ENCODE data around the gene UBXN1.
"Not testable (repeated sequence)": the region's sequence is repeated elsewhere in the genome, so short reads cannot be mapped to it uniquely, and the experiment has no call there.

The UBXN1 gene

DNA sequence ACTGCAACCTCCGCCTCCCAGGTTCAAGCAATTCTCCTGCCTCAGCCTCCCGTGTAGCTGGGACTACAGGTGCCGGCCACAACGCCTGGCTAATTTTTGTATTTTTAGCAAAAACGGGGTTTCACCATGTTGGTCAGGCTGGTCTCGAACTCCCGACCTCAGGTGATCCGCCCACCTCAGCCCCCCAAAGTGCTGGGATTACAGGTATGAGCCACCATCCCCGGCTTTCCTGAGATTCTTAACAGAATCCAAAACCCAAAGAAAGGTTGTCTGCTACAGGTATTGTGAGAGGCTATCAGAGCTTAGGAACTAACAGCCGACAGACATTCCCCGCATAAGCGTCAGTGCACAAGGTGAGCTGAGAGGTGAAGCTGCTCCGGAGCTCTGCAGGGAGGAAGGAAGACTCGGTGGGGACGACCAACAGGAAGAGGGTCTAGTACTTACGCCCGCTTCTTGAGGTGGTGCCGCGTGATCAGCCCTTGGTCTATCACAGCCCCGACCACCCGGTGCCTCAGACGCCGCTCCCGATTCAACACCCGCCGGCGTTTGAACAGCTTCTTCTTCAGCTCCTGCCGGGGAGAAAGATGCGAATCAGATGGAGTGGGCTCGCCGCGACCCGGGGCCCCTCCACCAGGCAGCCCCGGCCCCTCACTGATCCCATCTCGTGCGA, 14.3 kb downstream of the UBXN1 start:
- H3K27me3 ChIP-seq = no peaks in the 10 kb centered on the region
- peak overlapping the region; percentile 90 for H3K27ac ChIP-seq
- H3K9me3 ChIP-seq = no peaks in the 10 kb centered on the region

DNA sequence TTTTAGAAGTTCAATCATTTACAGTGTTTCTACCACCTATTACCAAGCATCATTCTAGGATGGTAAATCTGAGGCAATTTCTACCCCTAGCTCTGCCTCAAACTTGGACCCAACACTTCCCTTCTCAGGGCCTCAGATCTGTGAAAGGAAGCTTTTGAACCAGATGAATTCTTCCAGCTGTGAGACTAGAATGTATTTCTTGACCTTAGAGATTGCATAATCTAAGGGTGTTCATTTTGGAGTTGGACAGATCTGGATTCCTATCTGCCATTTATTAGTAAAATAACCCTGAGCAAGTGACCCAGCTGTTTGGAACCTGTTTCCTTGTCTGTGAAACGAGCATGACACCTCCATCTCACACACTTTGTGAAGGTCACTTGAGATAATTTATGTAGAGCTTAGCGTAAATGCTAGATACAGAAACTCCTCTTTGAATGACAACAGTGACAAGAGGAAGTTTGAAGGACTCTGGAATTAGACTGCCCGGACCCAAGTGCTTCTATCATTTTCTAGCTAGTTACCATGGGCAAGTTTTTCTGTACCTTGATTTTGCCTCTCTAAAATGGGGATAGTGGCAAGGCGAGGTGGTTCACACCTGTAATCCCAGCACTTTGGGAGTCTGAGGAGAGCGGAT, 22.0 kb downstream of the UBXN1 start:
- TF ChIP-seq, protein P1, sequence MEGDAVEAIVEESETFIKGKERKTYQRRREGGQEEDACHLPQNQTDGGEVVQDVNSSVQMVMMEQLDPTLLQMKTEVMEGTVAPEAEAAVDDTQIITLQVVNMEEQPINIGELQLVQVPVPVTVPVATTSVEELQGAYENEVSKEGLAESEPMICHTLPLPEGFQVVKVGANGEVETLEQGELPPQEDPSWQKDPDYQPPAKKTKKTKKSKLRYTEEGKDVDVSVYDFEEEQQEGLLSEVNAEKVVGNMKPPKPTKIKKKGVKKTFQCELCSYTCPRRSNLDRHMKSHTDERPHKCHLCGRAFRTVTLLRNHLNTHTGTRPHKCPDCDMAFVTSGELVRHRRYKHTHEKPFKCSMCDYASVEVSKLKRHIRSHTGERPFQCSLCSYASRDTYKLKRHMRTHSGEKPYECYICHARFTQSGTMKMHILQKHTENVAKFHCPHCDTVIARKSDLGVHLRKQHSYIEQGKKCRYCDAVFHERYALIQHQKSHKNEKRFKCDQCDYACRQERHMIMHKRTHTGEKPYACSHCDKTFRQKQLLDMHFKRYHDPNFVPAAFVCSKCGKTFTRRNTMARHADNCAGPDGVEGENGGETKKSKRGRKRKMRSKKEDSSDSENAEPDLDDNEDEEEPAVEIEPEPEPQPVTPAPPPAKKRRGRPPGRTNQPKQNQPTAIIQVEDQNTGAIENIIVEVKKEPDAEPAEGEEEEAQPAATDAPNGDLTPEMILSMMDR (IDR thresholded peaks at IDR 0.05) = no peak
- no peak overlapping the region for H3K4me3 ChIP-seq (ENCODE audit: low read depth in 1 of 2, low read length in 1 of 2)
- H3K27ac ChIP-seq = no peak overlapping the region
- H3K36me3 ChIP-seq = no peaks in the 10 kb centered on the region
- peaks cover 9 to 19% of the 10 kb centered on the region in 2 experiments for H3K4me1 ChIP-seq (ENCODE audit: control insufficient read depth in 1 of 2, insufficient read depth in 1 of 2, low read depth in 1 of 2, low read length in 1 of 2)
- H3K9me3 ChIP-seq = no peaks in the 10 kb centered on the region
- no peaks in the 10 kb centered on the region for H3K27me3 ChIP-seq

More for the DNA sequence above, 14.3 kb downstream of the UBXN1 start:
- TF ChIP-seq, protein P1 (IDR thresholded peaks at IDR 0.05) = no peak
- Histone ChIP-seq H3K4me1 (ENCODE audit: control insufficient read depth in 1 of 2, insufficient read depth in 1 of 2, low read depth in 1 of 2, low read length in 1 of 2) (peaks cover 22 to 25% of the 10 kb centered on the region in 2 experiments), H3K36me3 (peaks cover 14% of the 10 kb centered on the region), H3K4me3 (ENCODE audit: low read depth in 1 of 2, low read length in 1 of 2) (peak overlapping the region; percentile 76 to 96)

DNA sequence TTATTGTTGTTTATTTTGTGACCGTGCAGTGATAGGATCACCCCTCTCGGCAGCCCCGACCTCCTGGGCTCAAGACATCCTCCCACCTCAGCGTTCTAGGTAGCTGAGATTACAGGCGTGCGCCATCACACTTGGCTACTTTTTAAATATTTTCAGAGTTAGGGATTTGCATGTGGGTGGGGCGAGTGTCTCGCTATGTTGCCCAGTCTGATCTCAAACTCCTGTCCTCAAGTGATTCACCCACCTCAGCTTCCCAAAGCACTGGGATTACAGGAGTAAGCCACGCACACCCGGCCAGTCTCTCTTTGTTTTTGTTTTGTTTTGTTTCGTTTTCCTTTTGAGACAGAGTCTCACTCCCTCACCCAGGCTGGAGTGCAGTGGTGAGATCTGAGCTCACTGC, 24.6 kb downstream of the UBXN1 start:
- Histone ChIP-seq H3K9me3 (no peaks in the 10 kb centered on the region), H3K36me3 (peaks cover 6% of the 10 kb centered on the region)

DNA sequence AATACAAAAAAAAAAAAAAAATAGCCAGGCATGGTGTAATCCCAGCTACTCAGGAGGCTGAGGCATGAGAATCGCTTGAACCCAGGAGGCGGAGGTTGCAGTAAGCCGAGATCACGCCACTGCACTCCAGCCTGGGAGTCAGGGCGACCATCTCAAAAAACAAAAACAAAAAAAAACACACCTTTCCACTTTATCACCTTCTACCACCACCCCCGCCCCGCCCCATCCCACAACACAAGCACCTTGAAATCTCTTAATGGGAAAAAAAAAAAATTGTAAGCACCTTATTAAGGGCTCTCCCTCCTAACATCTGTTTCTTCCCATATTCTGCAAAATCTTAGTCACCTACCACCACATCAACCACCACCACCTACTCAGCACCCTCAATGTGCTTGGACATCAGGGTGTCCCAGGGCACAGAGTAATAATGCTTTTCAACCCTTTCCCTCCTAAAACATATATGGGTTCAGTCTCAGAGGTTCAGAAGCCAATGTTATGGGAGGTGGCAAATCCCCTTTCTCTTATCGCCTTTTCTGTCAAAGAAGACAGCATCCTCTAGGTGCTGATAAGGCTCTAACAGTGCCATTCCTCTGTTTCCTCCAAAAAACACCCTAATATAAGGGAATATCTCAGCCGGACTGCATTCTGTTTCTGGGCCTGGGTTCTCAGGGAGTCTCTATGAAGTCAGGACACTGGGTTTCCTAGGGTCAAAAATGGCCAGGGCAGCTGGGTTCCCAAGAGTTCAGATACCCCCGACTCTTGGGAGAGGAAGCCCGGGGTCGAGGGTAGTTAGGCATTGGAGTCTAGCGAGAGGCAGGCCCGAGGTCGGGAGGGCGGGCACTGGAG, 26.5 kb downstream of the UBXN1 start:
- Histone ChIP-seq H3K9me3 (no peaks in the 10 kb centered on the region), H3K27ac (peak overlapping the region; percentile 88), H3K36me3 (peaks cover 18% of the 10 kb centered on the region), H3K4me1 (ENCODE audit: control insufficient read depth in 1 of 2, insufficient read depth in 1 of 2, low read depth in 1 of 2, low read length in 1 of 2) (peaks cover 9 to 22% of the 10 kb centered on the region in 2 experiments), H3K4me3 (ENCODE audit: low read depth in 1 of 2, low read length in 1 of 2) (peak overlapping the region; percentile 90 to 94), H3K27me3 (no peaks in the 10 kb centered on the region)
- TF ChIP-seq, protein P1 (IDR thresholded peaks at IDR 0.05) = no peak

More for the DNA sequence above, 24.6 kb downstream of the UBXN1 start:
- Histone ChIP-seq H3K27me3 (no peaks in the 10 kb centered on the region), H3K4me3 (ENCODE audit: low read depth in 1 of 2, low read length in 1 of 2) (peak overlapping the region in 1 of 2 experiments; percentile 94), H3K27ac (no peak overlapping the region), H3K4me1 (ENCODE audit: control insufficient read depth in 1 of 2, insufficient read depth in 1 of 2, low read depth in 1 of 2, low read length in 1 of 2) (peaks cover 9 to 22% of the 10 kb centered on the region in 2 experiments)
- TF ChIP-seq, protein P1 (IDR thresholded peaks at IDR 0.05) = no peak

DNA sequence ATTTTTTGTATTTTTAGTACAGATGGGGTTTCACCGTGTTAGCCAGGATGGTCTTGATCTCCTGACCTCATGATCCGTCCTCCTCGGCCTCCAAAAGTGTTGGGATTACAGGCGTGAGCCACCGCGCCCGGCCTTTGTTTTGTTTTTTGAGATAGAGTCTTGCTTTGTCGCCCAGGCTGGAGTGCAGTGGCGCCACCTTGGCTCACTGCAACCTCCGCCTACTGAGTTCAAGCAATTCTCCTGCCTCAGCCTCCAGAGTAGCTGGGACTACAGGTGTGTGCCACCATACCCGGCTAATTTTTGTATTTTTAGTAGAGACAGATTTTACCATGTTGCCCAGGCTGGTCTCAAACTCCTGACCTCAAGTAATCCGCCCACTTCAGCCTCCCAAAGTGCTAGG, 28.6 kb downstream of the UBXN1 start:
- H3K27me3 ChIP-seq; H3K27ac ChIP-seq; H3K4me3 ChIP-seq (ENCODE audit: low read depth in 1 of 2, low read length in 1 of 2); H3K9me3 ChIP-seq: not testable (repeated sequence)
- Histone ChIP-seq H3K4me1 (ENCODE audit: control insufficient read depth in 1 of 2, insufficient read depth in 1 of 2, low read depth in 1 of 2, low read length in 1 of 2) (peaks cover 24 to 37% of the 10 kb centered on the region in 2 experiments), H3K36me3 (peaks cover 18% of the 10 kb centered on the region)

All from neutrophil (primary cell).